Measurements from ENCODE around the gene PARP15.

Gene PARP15

DNA sequence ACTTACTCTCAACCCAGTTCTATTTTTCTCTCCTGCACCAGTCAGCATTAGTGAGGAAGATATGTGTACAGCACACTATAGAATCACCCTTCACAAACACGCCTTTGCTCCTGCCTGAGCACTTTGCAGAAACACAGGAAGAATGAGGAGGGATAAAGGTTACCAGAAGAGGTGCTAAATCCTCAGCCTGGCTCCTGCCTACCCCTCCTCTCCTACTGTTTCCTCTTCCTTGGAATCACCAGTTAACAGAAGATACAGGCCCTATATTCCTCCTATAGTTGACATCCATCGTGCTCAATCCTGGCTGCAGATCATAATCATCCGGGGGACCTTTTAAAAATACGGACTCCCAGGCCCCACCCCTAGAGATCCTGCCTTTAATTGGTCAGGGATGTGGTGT lies 28.9 kb downstream of the PARP15 start:
- TF ChIP-seq, protein P1, sequence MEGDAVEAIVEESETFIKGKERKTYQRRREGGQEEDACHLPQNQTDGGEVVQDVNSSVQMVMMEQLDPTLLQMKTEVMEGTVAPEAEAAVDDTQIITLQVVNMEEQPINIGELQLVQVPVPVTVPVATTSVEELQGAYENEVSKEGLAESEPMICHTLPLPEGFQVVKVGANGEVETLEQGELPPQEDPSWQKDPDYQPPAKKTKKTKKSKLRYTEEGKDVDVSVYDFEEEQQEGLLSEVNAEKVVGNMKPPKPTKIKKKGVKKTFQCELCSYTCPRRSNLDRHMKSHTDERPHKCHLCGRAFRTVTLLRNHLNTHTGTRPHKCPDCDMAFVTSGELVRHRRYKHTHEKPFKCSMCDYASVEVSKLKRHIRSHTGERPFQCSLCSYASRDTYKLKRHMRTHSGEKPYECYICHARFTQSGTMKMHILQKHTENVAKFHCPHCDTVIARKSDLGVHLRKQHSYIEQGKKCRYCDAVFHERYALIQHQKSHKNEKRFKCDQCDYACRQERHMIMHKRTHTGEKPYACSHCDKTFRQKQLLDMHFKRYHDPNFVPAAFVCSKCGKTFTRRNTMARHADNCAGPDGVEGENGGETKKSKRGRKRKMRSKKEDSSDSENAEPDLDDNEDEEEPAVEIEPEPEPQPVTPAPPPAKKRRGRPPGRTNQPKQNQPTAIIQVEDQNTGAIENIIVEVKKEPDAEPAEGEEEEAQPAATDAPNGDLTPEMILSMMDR (IDR thresholded peaks at IDR 0.05), result no peak

DNA sequence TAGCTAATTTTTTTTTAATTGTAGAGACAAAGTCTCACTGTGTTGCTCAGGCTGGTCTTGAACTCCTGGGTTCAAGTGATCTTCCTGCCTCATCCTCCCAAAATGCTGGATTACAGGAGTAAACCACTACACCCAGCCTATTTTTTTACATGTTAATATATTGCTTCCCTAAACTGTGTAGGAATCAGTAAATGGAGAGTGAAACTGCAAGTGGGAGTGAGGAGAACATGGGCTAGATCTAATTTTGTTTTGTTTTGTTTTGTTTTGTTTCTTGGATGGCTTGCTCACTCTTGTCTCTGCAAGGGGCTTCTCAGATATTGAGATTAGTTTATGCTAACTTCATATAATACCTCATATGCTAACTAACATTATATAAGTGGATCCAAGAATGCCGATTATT lies 31.5 kb downstream of the PARP15 start:
- TF ChIP-seq, protein P1 (IDR thresholded peaks at IDR 0.05), result no peak

DNA sequence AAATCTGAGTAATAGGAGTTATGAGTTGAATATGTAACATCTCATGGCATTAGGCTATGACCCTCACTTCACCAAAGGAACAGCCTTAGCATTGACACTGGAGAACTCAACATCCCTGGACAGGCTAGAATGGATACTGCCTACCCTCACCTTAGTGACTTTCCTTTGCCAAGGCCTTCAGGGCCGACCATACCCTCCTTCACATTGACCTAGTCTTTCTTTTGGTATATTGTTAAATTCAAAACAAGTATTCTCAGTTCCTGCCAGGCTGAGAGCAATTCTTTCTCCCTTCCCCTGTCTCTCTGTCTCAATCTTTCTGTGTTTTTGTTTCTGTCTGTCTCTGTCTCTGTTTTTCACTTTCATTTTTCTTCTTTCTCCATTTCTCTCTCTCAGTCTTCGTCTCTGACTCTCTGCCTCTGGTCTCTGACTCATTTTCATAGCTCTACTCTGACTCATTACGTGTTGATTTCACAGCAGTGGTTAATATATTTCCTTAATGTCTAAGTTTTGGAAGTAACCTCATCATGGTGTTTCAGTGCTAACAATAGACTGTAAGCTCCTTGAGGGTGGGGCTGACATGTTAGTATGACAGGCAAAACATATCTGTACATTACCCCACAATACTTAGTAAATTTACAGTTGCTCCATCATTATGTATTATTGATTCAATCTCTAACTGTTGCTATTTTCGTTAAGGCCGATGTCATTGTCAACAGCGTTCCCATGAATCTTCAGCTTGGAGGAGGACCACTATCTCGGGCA lies 32.5 kb downstream of the PARP15 start:
- TF ChIP-seq, protein P1 (IDR thresholded peaks at IDR 0.05), result no peak

DNA sequence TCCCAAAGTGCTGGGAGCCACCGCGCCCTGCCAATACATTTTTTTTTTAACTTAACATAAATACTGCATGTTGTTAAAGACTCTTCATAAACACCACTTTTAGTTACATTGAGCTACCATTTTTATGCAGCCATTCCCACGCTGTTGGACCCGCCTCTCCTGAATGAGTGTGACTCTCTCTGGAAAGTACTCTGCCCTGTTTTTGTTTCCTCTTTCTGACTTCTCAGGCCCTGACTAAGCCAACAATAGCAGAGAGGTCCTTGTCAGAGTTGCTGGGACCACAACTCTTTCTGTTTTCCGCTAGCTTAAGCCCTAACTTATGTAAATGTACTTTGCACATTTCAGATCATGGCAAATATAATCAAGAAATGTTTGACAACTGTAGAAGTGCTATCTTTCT lies 35.2 kb downstream of the PARP15 start:
- TF ChIP-seq, protein P1 (IDR thresholded peaks at IDR 0.05), result no peak

DNA sequence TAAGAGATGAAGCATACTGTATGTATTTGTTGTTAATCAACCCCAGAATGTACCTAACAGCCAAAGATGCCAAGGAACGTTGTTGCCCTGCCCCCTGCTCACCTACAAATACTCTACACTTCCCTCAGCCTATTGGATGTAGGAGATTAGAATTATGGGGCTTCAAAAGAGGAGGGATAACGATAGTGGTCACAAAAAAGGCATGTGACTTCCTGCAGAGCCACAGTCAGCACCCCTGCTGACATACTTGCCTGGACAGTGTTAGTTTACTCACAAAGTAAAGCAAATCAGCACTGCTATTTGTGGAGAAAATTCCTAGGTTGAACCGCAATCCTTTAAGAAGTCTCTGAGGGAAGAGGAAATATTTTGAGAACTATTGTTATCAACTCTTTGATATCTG lies 37.9 kb downstream of the PARP15 start:
- TF ChIP-seq, protein P1 (IDR thresholded peaks at IDR 0.05), result no peak

DNA sequence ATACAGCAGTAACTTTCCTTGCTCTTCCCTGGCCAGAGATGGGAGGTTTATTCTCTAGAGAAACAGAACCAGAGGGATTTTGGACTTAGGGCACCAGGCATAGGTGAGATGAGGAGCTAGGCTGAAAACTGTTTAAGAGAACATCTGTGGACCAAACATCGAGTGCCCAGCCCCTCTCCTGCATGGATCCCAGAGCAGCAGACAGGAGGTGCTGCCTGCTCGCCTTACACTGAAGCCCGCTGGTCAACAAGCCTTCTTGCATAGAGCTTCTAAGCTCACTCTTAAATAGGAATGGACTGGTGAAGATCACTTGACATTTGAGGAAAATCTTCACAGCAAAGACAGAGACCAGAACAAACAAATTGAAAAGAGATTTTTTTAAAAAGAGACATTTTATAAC lies 41.2 kb downstream of the PARP15 start:
- TF ChIP-seq, protein P1 (IDR thresholded peaks at IDR 0.05), result no peak

DNA sequence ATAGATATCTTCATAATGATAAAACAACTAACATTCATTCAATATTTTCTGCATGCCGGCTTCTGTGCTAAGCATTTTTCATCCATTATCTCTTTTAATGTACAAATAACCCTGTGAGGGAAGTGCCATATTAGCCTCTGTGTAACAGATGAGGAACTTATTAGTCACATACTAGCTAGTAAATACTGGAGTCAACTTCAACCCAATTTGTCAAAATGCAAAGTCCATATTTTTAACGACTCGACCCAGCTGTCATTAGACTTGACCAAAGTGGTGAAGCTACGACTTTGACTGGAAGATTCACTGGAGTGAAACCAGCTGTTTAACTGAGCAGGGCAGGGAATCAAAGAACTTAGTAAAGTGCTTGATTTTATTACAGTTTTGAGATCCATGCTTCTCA lies 41.6 kb downstream of the PARP15 start:
- TF ChIP-seq, protein P1 (IDR thresholded peaks at IDR 0.05), result no peak

DNA sequence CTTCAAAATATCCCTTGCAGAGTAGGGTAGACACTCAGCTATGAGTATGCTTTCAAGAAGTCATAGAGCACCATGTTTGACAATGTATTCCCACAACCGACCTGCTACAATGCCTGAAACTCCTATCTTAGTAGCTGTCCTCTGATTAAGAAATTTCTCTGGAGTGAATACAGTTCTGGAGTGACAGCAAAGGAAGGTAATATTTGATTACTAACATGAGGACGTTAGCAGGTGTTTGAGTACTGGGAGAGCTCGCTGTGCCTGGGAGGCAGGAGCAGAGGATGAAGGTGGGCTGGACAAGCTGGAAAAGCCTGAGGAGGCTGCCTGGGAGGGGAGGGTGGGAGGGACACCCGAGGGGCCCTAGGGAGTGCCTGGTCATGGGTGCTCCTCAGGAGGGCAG lies 42.9 kb downstream of the PARP15 start:
- TF ChIP-seq, protein P1 (IDR thresholded peaks at IDR 0.05), result no peak
